HCT116 (cell line): ENCODE results near the gene MBD3. TPM values are rescaled to one million over a fixed set of nuclear protein-coding genes. Genes with fewer than 3 reads are reported as not detected.

Experiments
- ATAC-seq: fragments of 200-7000 bp; cut with Tn5 transposase; 2 replicates; pipeline ENCODE4 v1.9.1; 2020; ENCODE audit warnings: mild to moderate bottlenecking, moderate library complexity
- BruUV-seq: library from RNA; stranded (reverse); fragments of 400-500 nt; replicated peaks from 2 replicates; lab custom pipeline; 2021; lab: Mats Ljungman, UMichigan
- CTCF ChIA-PET: fragments of 300-600 bp; sonication (Branson Sonifier 250); formaldehyde crosslinking; loops from one replicate; lab custom pipeline; 2021; ENCODE audit warnings: antibody characterized with exemption; lab: Charles Lee
- POLR2A ChIA-PET: fragments of 300-600, 350-600 bp; sonication (Branson Sonifier 250); formaldehyde crosslinking; loops from one replicate; lab custom pipeline; 2021; ENCODE audit warnings: antibody characterized with exemption; lab: Charles Lee
- RAD21 ChIA-PET, 2 experiments: fragments of 300-600 bp; sonication (Branson Sonifier 250); formaldehyde crosslinking; loops; one replicate each; lab custom pipeline; 2023; ENCODE audit warnings: low total read pairs in 2 of 2; ENCODE audit not compliant: uncharacterized antibody in 2 of 2, unreplicated experiment in 2 of 2, low non-redundant PET in 1 of 2; lab: Charles Lee
- DNase-seq: peaks from one replicate; pipeline ENCODE4 v3.0.0-alpha.2; 2010; ENCODE audit warnings: low read depth, low spot score
- H2AFZ ChIP-seq: fragments of 200-600 bp; shearing (Covaris generic), sonication (generic); 2 replicates; pipeline ENCODE4 v1.6.1; 2017; ENCODE audit warnings: low read depth, mixed run types, mixed read lengths, antibody characterized with exemption, low read length; ENCODE audit not compliant: poor library complexity, severe bottlenecking
- H3K27ac ChIP-seq: 2 replicates; pipeline ENCODE4 v1.5.1; 2012; ENCODE audit warnings: low read depth, low read length
- H3K27me3 ChIP-seq: fragments of 200-600 bp; sonication (generic); 2 replicates; pipeline ENCODE4 v1.6.1; 2016; ENCODE audit warnings: mixed run types, low read length, mixed read lengths; ENCODE audit not compliant: insufficient read depth
- H3K36me3 ChIP-seq, 2 experiments: fragments of 200-500 bp in 1 of 2; fragments of 200-600 bp in 1 of 2; sonication (Bioruptor generic) in 1 of 2; sonication (generic) in 1 of 2; 2 replicates each; pipeline versions ENCODE4 v1.5.1 to v1.6.1; 2014 to 2016; ENCODE audit warnings: low read length in 2 of 2, inconsistent platforms in 1 of 2, mixed read lengths in 1 of 2, mixed run types in 1 of 2; ENCODE audit not compliant: insufficient read depth in 2 of 2, control insufficient read depth in 1 of 2
- H3K4me1 ChIP-seq, 2 experiments: fragments of 200-600 bp in 1 of 2; sonication (generic) in 1 of 2; 2 replicates each; pipeline versions ENCODE4 v1.5.1 to v1.6.1; 2012 to 2017; ENCODE audit warnings: low read length in 2 of 2, inconsistent platforms in 1 of 2, mild to moderate bottlenecking in 1 of 2, mixed read lengths in 1 of 2, mixed run types in 1 of 2, moderate library complexity in 1 of 2; ENCODE audit not compliant: insufficient read depth in 2 of 2, control insufficient read depth in 1 of 2
- H3K4me2 ChIP-seq: fragments of 200-600 bp; sonication (generic); 2 replicates; pipeline ENCODE4 v1.6.1; 2017; ENCODE audit warnings: mixed run types, low read length, mixed read lengths
- H3K4me3 ChIP-seq, 2 experiments: fragments of 200-600 bp in 1 of 2; sonication (generic) in 1 of 2; replicated peaks in 1 of 2; 2 replicates each; pipeline ENCODE4 v1.5.1; 2011 to 2016; ENCODE audit warnings: low read length in 2 of 2, control low read depth in 1 of 2, low read depth in 1 of 2, mild to moderate bottlenecking in 1 of 2, mixed read lengths in 1 of 2, mixed run types in 1 of 2
- H3K79me2 ChIP-seq: fragments of 200-600 bp; sonication (generic); 2 replicates; pipeline ENCODE4 v1.6.1; 2017; ENCODE audit warnings: mild to moderate bottlenecking, mixed run types, low read length, moderate library complexity, mixed read lengths; ENCODE audit not compliant: insufficient read depth
- H3K9ac ChIP-seq: fragments of 200-600 bp; sonication (generic); 2 replicates; pipeline ENCODE4 v1.6.1; 2016; ENCODE audit warnings: low read length, mixed read lengths
- H3K9me2 ChIP-seq: fragments of 200-600 bp; sonication (generic), shearing (Covaris generic); 2 replicates; pipeline ENCODE4 v1.6.1; 2017; ENCODE audit warnings: mixed run types, mild to moderate bottlenecking, moderate library complexity; ENCODE audit not compliant: insufficient read depth
- H3K9me3 ChIP-seq, 2 experiments: fragments of 200-500 bp in 1 of 2; fragments of 200-600 bp in 1 of 2; sonication (Bioruptor generic) in 1 of 2; sonication (generic) in 1 of 2; 2 replicates each; pipeline ENCODE4 v1.6.1; 2014 to 2017; ENCODE audit warnings: low read length in 2 of 2, mixed read lengths in 2 of 2, inconsistent platforms in 1 of 2, low read depth in 1 of 2, mild to moderate bottlenecking in 1 of 2, mixed run types in 1 of 2, moderate library complexity in 1 of 2; ENCODE audit not compliant: control insufficient read depth in 1 of 2, insufficient read depth in 1 of 2
- H4K20me1 ChIP-seq: fragments of 200-600 bp; sonication (generic), shearing (Covaris generic); 2 replicates; pipeline ENCODE4 v1.6.1; 2017; ENCODE audit warnings: mixed run types, mild to moderate bottlenecking, moderate library complexity; ENCODE audit not compliant: insufficient read depth
- ELF1 ChIP-seq: IDR thresholded peaks from 2 replicates; pipeline ENCODE4 v1.6.1; 2012; ENCODE audit warnings: low read depth, borderline replicate concordance
- EZH2 ChIP-seq: fragments of 200-600 bp; sonication (generic); IDR thresholded peaks from 2 replicates; pipeline ENCODE4 v1.6.1; 2017; ENCODE audit warnings: antibody characterized with exemption, mixed run types
- EZH2phosphoT487 ChIP-seq: fragments of 200-600 bp; IDR thresholded peaks from 2 replicates; pipeline ENCODE4 v1.6.1; 2018; ENCODE audit warnings: antibody characterized with exemption, borderline replicate concordance
- JUND ChIP-seq: IDR thresholded peaks from 2 replicates; pipeline ENCODE4 v1.6.1; 2012
- POLR2A ChIP-seq: IDR thresholded peaks from 2 replicates; pipeline ENCODE4 v1.7.0; 2011; ENCODE audit warnings: borderline replicate concordance; ENCODE audit not compliant: insufficient read depth, insufficient read length; ENCODE audit errors: extremely low read depth
- POLR2AphosphoS5 ChIP-seq: IDR thresholded peaks from 2 replicates; pipeline ENCODE4 v1.6.1; 2011; ENCODE audit warnings: mild to moderate bottlenecking, low read depth, low read length, moderate library complexity
- SIN3A ChIP-seq: IDR thresholded peaks from 2 replicates; pipeline ENCODE4 v1.6.1; 2012; ENCODE audit warnings: low read depth
- SP1 ChIP-seq: IDR thresholded peaks from 2 replicates; pipeline ENCODE4 v1.6.1; 2012; ENCODE audit warnings: low read depth
- YY1 ChIP-seq: IDR thresholded peaks from 2 replicates; pipeline ENCODE4 v1.6.1; 2011; ENCODE audit warnings: low read length, low read depth, moderate library complexity, mild to moderate bottlenecking; ENCODE audit not compliant: insufficient replicate concordance; ENCODE audit errors: extremely low read depth
- intact Hi-C: fragments of 100-400 bp; cut with micrococcal nuclease; formaldehyde crosslinking; loops from 2 replicates; pipeline ENCODE4 v1.10.0; 2022
- total RNA-seq: library from RNA; stranded (reverse); gene quantifications from one replicate; pipeline ENCODE4 v1.2.1, GENCODE V29; 2021; ENCODE audit not compliant: unreplicated experiment
- TF ChIP-seq, protein P1 (sequence below): IDR thresholded peaks from 2 replicates; pipeline ENCODE4 v1.6.1; 2012
- TF ChIP-seq, protein P2 (sequence below), 3 experiments: fragments of 200-600 bp in 1 of 3; sonication (generic) in 1 of 3; IDR thresholded peaks in 2 of 3; conservative IDR thresholded peaks in 1 of 3; 2 replicates each; pipeline ENCODE4 v1.5.1; 2012 to 2017; ENCODE audit warnings: low read depth in 2 of 3, low read length in 2 of 3, antibody characterized with exemption in 1 of 3, borderline replicate concordance in 1 of 3, control low read depth in 1 of 3, mild to moderate bottlenecking in 1 of 3, mixed read lengths in 1 of 3, mixed run types in 1 of 3, moderate library complexity in 1 of 3; ENCODE audit not compliant: insufficient read depth in 1 of 3
- TF ChIP-seq, protein P3 (sequence below): IDR thresholded peaks from 2 replicates; pipeline ENCODE4 v1.6.1; 2012; ENCODE audit warnings: low read depth

The MBD3 gene
- total RNA-seq, 1 experiment from 2014 or later: 85.7 TPM

DNA sequence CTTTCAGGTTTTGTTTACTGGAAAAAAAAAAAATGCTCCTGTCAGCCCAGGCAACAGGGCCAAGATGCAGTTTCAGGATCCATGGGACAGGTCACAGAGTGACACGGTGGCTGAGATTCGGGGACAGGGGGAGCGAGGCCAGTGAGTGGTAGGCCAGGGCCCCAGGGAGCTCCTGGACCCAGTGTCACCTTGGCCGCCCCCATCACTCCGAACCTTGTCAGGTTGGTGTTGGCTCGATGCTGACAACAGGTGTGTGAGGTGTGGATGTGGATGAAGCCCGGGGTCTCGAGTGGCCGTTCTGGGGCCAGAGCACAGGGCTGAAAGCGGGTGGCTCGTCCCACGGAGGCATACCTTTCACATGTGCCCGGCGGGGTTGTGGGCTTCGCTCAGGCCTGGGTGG, 18.7 kb upstream of the MBD3 start:
- Histone ChIP-seq H2AFZ (no peak overlapping the region), H3K27ac (no peak overlapping the region), H3K4me2 (no peak overlapping the region), H3K4me3 (no peak overlapping the region), H3K9ac (no peak overlapping the region), H3K79me2 (no peaks in the 10 kb centered on the region), H4K20me1 (no peaks in the 10 kb centered on the region), H3K9me2 (no peaks in the 10 kb centered on the region), H3K9me3 (no peaks in the 10 kb centered on the region), H3K4me1 (peaks cover 4 to 20% of the 10 kb centered on the region in 2 experiments; a peak in 3 of 4 replicates), H3K27me3 (no peaks in the 10 kb centered on the region), H3K36me3 (peaks cover 20 to 30% of the 10 kb centered on the region in 2 experiments; a peak in 3 of 4 replicates)
- TSS peak; percentile 54 for BruUV-seq
- CTCF ChIA-PET: no interaction called here
- no peak for TF ChIP-seq EZH2
- TF ChIP-seq SIN3A: no peak
- no peak for TF ChIP-seq ELF1
- TF ChIP-seq POLR2A: no peak
- TF ChIP-seq, protein P1, sequence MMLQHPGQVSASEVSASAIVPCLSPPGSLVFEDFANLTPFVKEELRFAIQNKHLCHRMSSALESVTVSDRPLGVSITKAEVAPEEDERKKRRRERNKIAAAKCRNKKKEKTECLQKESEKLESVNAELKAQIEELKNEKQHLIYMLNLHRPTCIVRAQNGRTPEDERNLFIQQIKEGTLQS: no peak
- TF ChIP-seq POLR2AphosphoS5: no peak
- TF ChIP-seq, protein P2, sequence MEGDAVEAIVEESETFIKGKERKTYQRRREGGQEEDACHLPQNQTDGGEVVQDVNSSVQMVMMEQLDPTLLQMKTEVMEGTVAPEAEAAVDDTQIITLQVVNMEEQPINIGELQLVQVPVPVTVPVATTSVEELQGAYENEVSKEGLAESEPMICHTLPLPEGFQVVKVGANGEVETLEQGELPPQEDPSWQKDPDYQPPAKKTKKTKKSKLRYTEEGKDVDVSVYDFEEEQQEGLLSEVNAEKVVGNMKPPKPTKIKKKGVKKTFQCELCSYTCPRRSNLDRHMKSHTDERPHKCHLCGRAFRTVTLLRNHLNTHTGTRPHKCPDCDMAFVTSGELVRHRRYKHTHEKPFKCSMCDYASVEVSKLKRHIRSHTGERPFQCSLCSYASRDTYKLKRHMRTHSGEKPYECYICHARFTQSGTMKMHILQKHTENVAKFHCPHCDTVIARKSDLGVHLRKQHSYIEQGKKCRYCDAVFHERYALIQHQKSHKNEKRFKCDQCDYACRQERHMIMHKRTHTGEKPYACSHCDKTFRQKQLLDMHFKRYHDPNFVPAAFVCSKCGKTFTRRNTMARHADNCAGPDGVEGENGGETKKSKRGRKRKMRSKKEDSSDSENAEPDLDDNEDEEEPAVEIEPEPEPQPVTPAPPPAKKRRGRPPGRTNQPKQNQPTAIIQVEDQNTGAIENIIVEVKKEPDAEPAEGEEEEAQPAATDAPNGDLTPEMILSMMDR (IDR thresholded peaks at IDR 0.05 in 2 of 3, conservative IDR thresholded peaks at IDR 0.05 in 1 of 3; ENCODE audit: borderline replicate concordance in 1 of 3, insufficient read depth in 1 of 3, low read depth in 2 of 3, low read length in 2 of 3): no peak
- no peak for TF ChIP-seq EZH2phosphoT487
- no peak for TF ChIP-seq SP1
- TF ChIP-seq, protein P3, sequence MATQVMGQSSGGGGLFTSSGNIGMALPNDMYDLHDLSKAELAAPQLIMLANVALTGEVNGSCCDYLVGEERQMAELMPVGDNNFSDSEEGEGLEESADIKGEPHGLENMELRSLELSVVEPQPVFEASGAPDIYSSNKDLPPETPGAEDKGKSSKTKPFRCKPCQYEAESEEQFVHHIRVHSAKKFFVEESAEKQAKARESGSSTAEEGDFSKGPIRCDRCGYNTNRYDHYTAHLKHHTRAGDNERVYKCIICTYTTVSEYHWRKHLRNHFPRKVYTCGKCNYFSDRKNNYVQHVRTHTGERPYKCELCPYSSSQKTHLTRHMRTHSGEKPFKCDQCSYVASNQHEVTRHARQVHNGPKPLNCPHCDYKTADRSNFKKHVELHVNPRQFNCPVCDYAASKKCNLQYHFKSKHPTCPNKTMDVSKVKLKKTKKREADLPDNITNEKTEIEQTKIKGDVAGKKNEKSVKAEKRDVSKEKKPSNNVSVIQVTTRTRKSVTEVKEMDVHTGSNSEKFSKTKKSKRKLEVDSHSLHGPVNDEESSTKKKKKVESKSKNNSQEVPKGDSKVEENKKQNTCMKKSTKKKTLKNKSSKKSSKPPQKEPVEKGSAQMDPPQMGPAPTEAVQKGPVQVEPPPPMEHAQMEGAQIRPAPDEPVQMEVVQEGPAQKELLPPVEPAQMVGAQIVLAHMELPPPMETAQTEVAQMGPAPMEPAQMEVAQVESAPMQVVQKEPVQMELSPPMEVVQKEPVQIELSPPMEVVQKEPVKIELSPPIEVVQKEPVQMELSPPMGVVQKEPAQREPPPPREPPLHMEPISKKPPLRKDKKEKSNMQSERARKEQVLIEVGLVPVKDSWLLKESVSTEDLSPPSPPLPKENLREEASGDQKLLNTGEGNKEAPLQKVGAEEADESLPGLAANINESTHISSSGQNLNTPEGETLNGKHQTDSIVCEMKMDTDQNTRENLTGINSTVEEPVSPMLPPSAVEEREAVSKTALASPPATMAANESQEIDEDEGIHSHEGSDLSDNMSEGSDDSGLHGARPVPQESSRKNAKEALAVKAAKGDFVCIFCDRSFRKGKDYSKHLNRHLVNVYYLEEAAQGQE: no peak
- TF ChIP-seq JUND: no peak
- no peak for TF ChIP-seq YY1
- no peak for ATAC-seq
- no peak for DNase-seq
- POLR2A ChIA-PET: no interaction called here
- intact Hi-C loops: no loop called here
- RAD21 ChIA-PET: no interaction called here
